Osteocyte (in vitro differentiated cells): ENCODE measurements around the gene HLA-DQB1. TPM values are rescaled to one million over a fixed set of nuclear protein-coding genes. Genes with fewer than 3 reads are reported as not detected.
"Not testable (repeated sequence)": the region's sequence is repeated elsewhere in the genome, so short reads cannot be mapped to it uniquely, and the experiment has no call there.

Experiments
- DNase-seq: peaks from one replicate; pipeline ENCODE4 v3.0.0; 2021; ENCODE audit warnings: mixed read lengths; ENCODE audit not compliant: unreplicated experiment; ENCODE audit errors: extremely low spot score
- H3K27ac Mint-ChIP-seq: one replicate; pipeline ENCODE4 v1.8.0; 2021; ENCODE audit warnings: mild to moderate bottlenecking, mixed read lengths; ENCODE audit not compliant: unreplicated experiment
- H3K27me3 Mint-ChIP-seq: one replicate; pipeline ENCODE4 v1.8.0; 2021; ENCODE audit warnings: mixed read lengths; ENCODE audit not compliant: unreplicated experiment
- H3K36me3 Mint-ChIP-seq: one replicate; pipeline ENCODE4 v1.8.0; 2021; ENCODE audit warnings: mixed read lengths; ENCODE audit not compliant: unreplicated experiment
- H3K4me1 Mint-ChIP-seq: one replicate; pipeline ENCODE4 v1.8.0; 2021; ENCODE audit warnings: mixed read lengths; ENCODE audit not compliant: unreplicated experiment
- H3K4me3 Mint-ChIP-seq: one replicate; pipeline ENCODE4 v1.8.0; 2021; ENCODE audit warnings: mild to moderate bottlenecking, moderate library complexity, mixed read lengths; ENCODE audit not compliant: unreplicated experiment
- H3K9me3 Mint-ChIP-seq: one replicate; pipeline ENCODE4 v1.8.0; 2021; ENCODE audit warnings: mixed read lengths; ENCODE audit not compliant: unreplicated experiment
- total RNA-seq: library from RNA; stranded (reverse); gene quantifications from 2 replicates; pipeline ENCODE4 v1.2.1, GENCODE V29; 2021
- TF ChIP-seq, protein P1 (sequence below): fragments of 200-600 bp; sonication (generic); IDR thresholded peaks from 2 replicates; pipeline ENCODE4 v1.5.0; 2021; ENCODE audit warnings: antibody characterized with exemption, mild to moderate bottlenecking, moderate library complexity

Gene HLA-DQB1
- total RNA-seq, 1 donor from 2014 or later: not detected

DNA sequence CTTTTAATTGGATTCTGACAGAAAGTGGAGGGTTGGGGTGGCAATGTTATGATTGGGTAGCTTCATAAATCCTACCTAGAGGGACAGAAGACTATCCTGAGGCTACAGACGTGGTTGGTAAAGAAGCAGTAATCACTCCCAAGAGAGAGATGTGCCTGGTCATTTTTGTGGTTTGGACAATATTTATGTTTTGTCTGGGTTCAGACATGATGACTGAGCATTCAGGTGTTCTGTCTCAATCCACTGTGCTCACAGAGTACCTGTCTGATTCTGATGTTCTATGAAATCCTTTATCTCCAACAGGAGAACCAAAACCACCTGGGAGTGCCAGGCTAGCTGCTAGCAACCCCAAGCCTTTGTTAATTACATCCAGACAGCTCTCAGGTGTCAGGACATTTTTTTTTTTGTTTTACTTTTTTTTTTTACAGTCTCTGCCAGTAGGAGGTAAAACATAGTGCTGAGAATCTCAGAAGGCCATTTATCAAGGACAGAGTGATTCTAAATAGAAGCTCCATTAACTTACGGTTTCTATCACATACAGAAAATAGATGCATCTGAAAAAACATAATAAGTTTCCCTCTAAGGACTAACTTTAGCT is 30.8 kb downstream of the HLA-DQB1 start:
- TF ChIP-seq, protein P1, sequence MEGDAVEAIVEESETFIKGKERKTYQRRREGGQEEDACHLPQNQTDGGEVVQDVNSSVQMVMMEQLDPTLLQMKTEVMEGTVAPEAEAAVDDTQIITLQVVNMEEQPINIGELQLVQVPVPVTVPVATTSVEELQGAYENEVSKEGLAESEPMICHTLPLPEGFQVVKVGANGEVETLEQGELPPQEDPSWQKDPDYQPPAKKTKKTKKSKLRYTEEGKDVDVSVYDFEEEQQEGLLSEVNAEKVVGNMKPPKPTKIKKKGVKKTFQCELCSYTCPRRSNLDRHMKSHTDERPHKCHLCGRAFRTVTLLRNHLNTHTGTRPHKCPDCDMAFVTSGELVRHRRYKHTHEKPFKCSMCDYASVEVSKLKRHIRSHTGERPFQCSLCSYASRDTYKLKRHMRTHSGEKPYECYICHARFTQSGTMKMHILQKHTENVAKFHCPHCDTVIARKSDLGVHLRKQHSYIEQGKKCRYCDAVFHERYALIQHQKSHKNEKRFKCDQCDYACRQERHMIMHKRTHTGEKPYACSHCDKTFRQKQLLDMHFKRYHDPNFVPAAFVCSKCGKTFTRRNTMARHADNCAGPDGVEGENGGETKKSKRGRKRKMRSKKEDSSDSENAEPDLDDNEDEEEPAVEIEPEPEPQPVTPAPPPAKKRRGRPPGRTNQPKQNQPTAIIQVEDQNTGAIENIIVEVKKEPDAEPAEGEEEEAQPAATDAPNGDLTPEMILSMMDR: no peak
- Mint-ChIP-seq H3K27ac (no peak overlapping the region), H3K27me3 (peaks cover 3% of the 10 kb centered on the region), H3K9me3 (no peaks in the 10 kb centered on the region), H3K4me3 (no peak overlapping the region), H3K36me3 (no peaks in the 10 kb centered on the region), H3K4me1 (no peaks in the 10 kb centered on the region)
- no peak for DNase-seq

DNA sequence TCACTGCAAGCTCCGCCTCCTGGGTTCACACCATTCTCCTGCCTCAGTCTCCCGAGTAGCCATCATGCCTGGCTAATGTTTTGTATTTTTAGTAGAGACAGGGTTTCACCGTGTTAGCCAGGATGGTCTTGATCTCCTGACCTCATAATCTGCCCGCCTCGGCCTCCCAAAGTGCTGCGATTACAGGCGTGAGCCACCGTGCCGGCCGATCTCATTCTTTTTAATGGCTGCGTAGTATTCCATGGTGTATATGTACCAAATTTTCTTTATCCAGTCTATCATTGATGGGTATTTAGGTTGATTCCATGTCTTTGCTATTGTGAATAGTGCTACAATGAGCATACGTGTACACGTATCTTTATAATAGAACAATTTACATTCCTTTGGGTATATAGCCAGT is 36.7 kb downstream of the HLA-DQB1 start:
- not testable (repeated sequence) for H3K36me3 Mint-ChIP-seq, H3K27ac Mint-ChIP-seq, H3K27me3 Mint-ChIP-seq, H3K4me3 Mint-ChIP-seq, DNase-seq, H3K9me3 Mint-ChIP-seq, H3K4me1 Mint-ChIP-seq

DNA sequence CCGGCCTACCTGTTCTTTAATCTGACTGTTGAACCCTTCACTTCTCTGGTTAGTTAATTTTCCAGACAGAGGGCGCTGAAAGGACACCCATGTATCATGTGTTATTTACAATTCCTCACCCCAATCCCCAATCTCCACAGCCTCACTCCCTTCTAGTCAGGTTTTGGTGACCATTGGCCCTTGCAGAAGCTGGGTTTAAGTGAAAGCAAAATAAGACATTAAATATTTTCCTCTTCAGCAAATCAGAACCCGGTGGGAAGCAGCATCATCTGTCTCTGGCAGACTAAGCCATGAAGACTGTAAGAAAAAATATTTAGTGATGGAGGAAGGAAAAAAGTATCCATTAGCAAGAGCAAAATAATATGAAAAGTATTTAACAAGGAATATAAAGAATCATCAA is 38.6 kb downstream of the HLA-DQB1 start:
- Mint-ChIP-seq H3K9me3 (no peaks in the 10 kb centered on the region), H3K27me3 (no peaks in the 10 kb centered on the region), H3K36me3 (no peaks in the 10 kb centered on the region), H3K4me1 (no peaks in the 10 kb centered on the region), H3K27ac (no peak overlapping the region), H3K4me3 (no peak overlapping the region)
- TF ChIP-seq, protein P1: no peak
- DNase-seq: no peak

DNA sequence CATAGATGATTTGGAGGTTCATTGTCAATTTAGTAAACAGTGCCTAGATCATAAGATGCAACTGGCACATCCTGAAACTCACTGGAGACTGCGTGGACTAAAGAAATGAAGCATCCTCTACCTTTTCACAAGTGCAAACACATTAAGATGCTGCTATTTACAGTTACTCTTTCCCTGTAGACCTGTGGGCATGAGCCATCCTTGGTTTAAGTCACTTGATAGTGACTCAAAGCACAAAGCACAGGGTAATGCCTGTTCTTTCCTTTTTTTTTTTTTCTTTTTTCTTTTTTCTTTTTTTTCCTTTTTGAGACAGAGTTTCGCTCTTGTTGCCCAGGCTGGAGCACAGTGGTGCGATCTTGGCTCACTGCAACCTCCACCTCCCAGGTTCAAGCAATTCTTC is 39.2 kb downstream of the HLA-DQB1 start:
- no peak for DNase-seq
- no peaks in the 10 kb centered on the region for H3K36me3 Mint-ChIP-seq
- no peak overlapping the region for H3K4me3 Mint-ChIP-seq
- H3K27ac Mint-ChIP-seq: no peak overlapping the region
- no peaks in the 10 kb centered on the region for H3K4me1 Mint-ChIP-seq
- no peaks in the 10 kb centered on the region for H3K9me3 Mint-ChIP-seq
- H3K27me3 Mint-ChIP-seq: no peaks in the 10 kb centered on the region
- TF ChIP-seq, protein P1: no peak

DNA sequence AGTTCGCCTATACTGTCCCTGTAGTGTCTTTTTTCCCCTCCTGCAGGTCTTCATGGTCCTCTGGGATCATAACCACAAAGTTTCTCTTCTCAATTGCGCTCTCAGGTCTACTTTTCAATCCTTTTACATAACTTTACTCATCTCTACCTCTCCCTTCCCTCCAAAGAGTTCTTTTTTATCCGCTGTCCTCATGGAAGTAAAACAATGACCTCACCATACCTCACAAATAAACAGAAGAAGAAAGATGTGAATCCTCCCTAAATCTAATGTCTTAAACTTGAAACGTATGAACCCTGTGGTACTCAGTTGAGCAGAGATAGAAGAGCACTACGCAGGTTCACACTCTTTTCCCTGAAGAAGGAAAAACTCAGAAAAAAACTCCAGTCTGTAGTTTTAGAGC is 41.3 kb downstream of the HLA-DQB1 start:
- no peak overlapping the region for H3K4me3 Mint-ChIP-seq
- peaks cover 4% of the 10 kb centered on the region for H3K27me3 Mint-ChIP-seq
- H3K27ac Mint-ChIP-seq: no peak overlapping the region
- H3K36me3 Mint-ChIP-seq: no peaks in the 10 kb centered on the region
- no peaks in the 10 kb centered on the region for H3K9me3 Mint-ChIP-seq
- no peak for DNase-seq
- no peaks in the 10 kb centered on the region for H3K4me1 Mint-ChIP-seq
- TF ChIP-seq, protein P1: no peak

DNA sequence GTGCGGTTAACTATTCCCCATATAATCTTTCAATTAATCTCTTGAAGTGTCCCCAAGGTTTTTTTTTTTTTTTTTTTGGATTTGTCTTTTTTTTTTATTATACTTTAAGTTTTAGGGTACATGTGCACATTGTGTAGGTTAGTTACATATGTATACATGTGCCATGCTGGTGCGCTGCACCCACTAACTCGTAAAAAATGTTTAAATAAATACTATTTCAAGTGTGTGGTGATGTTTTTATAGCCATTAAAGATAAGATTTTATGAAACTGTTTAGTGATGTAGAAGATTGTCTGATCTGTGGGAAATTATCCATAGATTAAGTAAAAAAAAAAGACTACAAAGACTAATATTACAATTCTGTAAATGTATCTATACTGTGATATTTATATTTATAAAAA is 41.9 kb downstream of the HLA-DQB1 start:
- H3K36me3 Mint-ChIP-seq: no peaks in the 10 kb centered on the region
- no peak overlapping the region for H3K4me3 Mint-ChIP-seq
- H3K9me3 Mint-ChIP-seq: no peaks in the 10 kb centered on the region
- no peaks in the 10 kb centered on the region for H3K4me1 Mint-ChIP-seq
- peaks cover 4% of the 10 kb centered on the region for H3K27me3 Mint-ChIP-seq
- DNase-seq: no peak
- TF ChIP-seq, protein P1: no peak
- H3K27ac Mint-ChIP-seq: no peak overlapping the region
